K562 (cell line): ENCODE data around the gene ANO9. TPM values are rescaled to one million over a fixed set of nuclear protein-coding genes. Genes with fewer than 3 reads are reported as not detected.

ENCODE experiments used
- ATAC-seq: fragments of 200-7000 bp; cut with Tn5 transposase; 3 replicates; pipeline ENCODE4 v1.9.1; 2020; ENCODE audit warnings: moderate library complexity
- BruUV-seq: library from RNA; stranded (reverse); fragments of 400-500 nt; replicated peaks from 2 replicates; lab custom pipeline; 2021; lab: Mats Ljungman, UMichigan
- CTCF ChIA-PET: fragments of 300-600 bp; formaldehyde crosslinking; extraction: SDS; loops from one replicate; lab custom pipeline; 2021; ENCODE audit warnings: low intra/inter-chr PET ratio; lab: Yijun Ruan, JAX
- POLR2A ChIA-PET: fragments of 300-600, 350-650 bp; sonication (Branson Sonifier 250); formaldehyde crosslinking; extraction: SDS; loops from one replicate; lab custom pipeline; 2021; ENCODE audit warnings: antibody characterized with exemption, inconsistent platforms; lab: Yijun Ruan, JAX
- DNase-seq, 4 experiments: peaks; one replicate each; pipeline versions ENCODE4 v3.0.0 to v3.0.0-alpha.2; 2011 to 2018; ENCODE audit warnings: low spot score in 3 of 4, mixed read lengths in 3 of 4; ENCODE audit errors: extremely low read depth in 1 of 4
- FAIRE-seq: peaks from 2 replicates; lab custom pipeline; 2011; peaks lifted over from hg19 to GRCh38; lab: Jason Lieb, UNC
- H2AFZ ChIP-seq: 2 replicates; pipeline ENCODE4 v1.6.0; 2011; ENCODE audit warnings: low read depth, low read length, control low read depth, inconsistent platforms
- H3K27ac ChIP-seq: fragments of 200-600 bp; 3 replicates; pipeline ENCODE4 v1.8.0; 2011; ENCODE audit warnings: low read depth, mild to moderate bottlenecking, control low read depth, inconsistent platforms, low read length, moderate library complexity, mixed read lengths; ENCODE audit errors: extremely low read depth
- H3K27me3 ChIP-seq, 2 experiments: fragments of 300-600 bp in 1 of 2; 2 replicates in 1 of 2; 3 replicates in 1 of 2; pipeline versions ENCODE4 v1.6.0 to v1.8.0; 2011; ENCODE audit warnings: inconsistent platforms in 2 of 2, low read length in 2 of 2, mild to moderate bottlenecking in 1 of 2, mixed read lengths in 1 of 2, moderate library complexity in 1 of 2; ENCODE audit not compliant: control insufficient read depth in 2 of 2, insufficient read depth in 2 of 2
- H3K36me3 ChIP-seq: fragments of 300-600 bp; 3 replicates; pipeline ENCODE4 v1.8.0; 2011; ENCODE audit warnings: mild to moderate bottlenecking, low read length, inconsistent platforms; ENCODE audit not compliant: control insufficient read depth, insufficient read depth
- H3K4me1 ChIP-seq, 2 experiments: fragments of 200-600 bp in 1 of 2; replicated peaks in 1 of 2; 2 replicates in 1 of 2; 3 replicates in 1 of 2; pipeline versions ENCODE4 v1.5.1 to v1.8.0; 2011; ENCODE audit warnings: inconsistent platforms in 2 of 2, low read length in 2 of 2, mild to moderate bottlenecking in 1 of 2, mixed read lengths in 1 of 2, moderate library complexity in 1 of 2; ENCODE audit not compliant: control insufficient read depth in 2 of 2, insufficient read depth in 2 of 2
- H3K4me2 ChIP-seq: 2 replicates; pipeline ENCODE4 v1.6.1; 2011; ENCODE audit warnings: low read length, control low read depth, inconsistent platforms, mixed read lengths; ENCODE audit not compliant: insufficient read depth
- H3K4me3 ChIP-seq: fragments of 200-600 bp; sonication (generic), shearing (Covaris generic); 2 replicates; pipeline ENCODE4 v1.5.1; 2016; ENCODE audit warnings: control low read depth, inconsistent platforms
- H3K79me2 ChIP-seq: fragments of 200-600 bp; 3 replicates; pipeline ENCODE4 v1.8.0; 2011; ENCODE audit warnings: low read length, inconsistent platforms; ENCODE audit not compliant: control insufficient read depth, insufficient read depth
- H3K9ac ChIP-seq, 2 experiments: 2 replicates each; pipeline versions ENCODE4 v1.6.0 to v1.6.1; 2011; ENCODE audit warnings: low read depth in 2 of 2, low read length in 2 of 2, control low read depth in 1 of 2, inconsistent platforms in 1 of 2, mild to moderate bottlenecking in 1 of 2, mixed read lengths in 1 of 2; ENCODE audit not compliant: insufficient read depth in 1 of 2
- H3K9me1 ChIP-seq: one replicate; pipeline ENCODE4 v1.6.0; 2011; ENCODE audit warnings: inconsistent platforms, mild to moderate bottlenecking, low read length, moderate library complexity; ENCODE audit not compliant: control insufficient read depth, insufficient read depth
- H3K9me3 ChIP-seq: replicated peaks from 2 replicates; pipeline ENCODE4 v1.5.1; 2011; ENCODE audit warnings: low read depth, low read length, inconsistent platforms; ENCODE audit not compliant: control insufficient read depth, insufficient read depth
- H4K20me1 ChIP-seq: replicated peaks from 2 replicates; pipeline ENCODE4 v1.6.1; 2011; ENCODE audit warnings: low read length, inconsistent platforms, mixed read lengths; ENCODE audit not compliant: control insufficient read depth, insufficient read depth
- CREB1 ChIP-seq, 2 experiments: sonication (generic) in 1 of 2; formaldehyde crosslinking in 1 of 2; IDR thresholded peaks; 2 replicates each; pipeline versions ENCODE4 v1.6.1 to v1.8.0; 2012 to 2022; ENCODE audit warnings: inconsistent platforms in 1 of 2, mild to moderate bottlenecking in 1 of 2, missing genetic modification reagents in 1 of 2, moderate library complexity in 1 of 2
- CTBP1 ChIP-seq: fragments of 450-650 bp; IDR thresholded peaks from 2 replicates; pipeline ENCODE4 v1.6.1; 2016; ENCODE audit warnings: borderline replicate concordance
- ETV5 ChIP-seq: sonication (generic); formaldehyde crosslinking; IDR thresholded peaks from 2 replicates; pipeline ENCODE4 v1.4.0; 2020; ENCODE audit warnings: low read depth, mild to moderate bottlenecking, missing genetic modification reagents
- NCOA4 ChIP-seq: fragments of 450-650 bp; IDR thresholded peaks from 2 replicates; pipeline ENCODE4 v1.6.1; 2018; ENCODE audit warnings: mild to moderate bottlenecking; ENCODE audit not compliant: partially characterized antibody
- POLR2A ChIP-seq: fragments of 450-650 bp; conservative IDR thresholded peaks from 2 replicates; pipeline ENCODE4 v1.6.1; 2016
- SNIP1 ChIP-seq: fragments of 450-650 bp; IDR thresholded peaks from 2 replicates; pipeline ENCODE4 v1.7.1; 2017; ENCODE audit warnings: low read depth, mild to moderate bottlenecking
- TBL1XR1 ChIP-seq, 2 experiments: IDR thresholded peaks; 2 replicates each; pipeline ENCODE4 v1.6.1; 2012; ENCODE audit warnings: improper control_type of control experiment in 2 of 2, low read length in 2 of 2, mild to moderate bottlenecking in 1 of 2
- ZNF197 ChIP-seq: fragments of 200-800 bp; sonication (Bioruptor generic); IDR thresholded peaks from 2 replicates; pipeline ENCODE4 v1.6.1; 2016; ENCODE audit warnings: low read depth, missing genetic modification characterization, missing compliant biosample characterization
- ZNF764 ChIP-seq: fragments of 250-450 bp; sonication (Bioruptor Pico); IDR thresholded peaks from 2 replicates; pipeline ENCODE4 v1.4.0; 2020; ENCODE audit warnings: low read depth, mild to moderate bottlenecking, moderate library complexity
- WGBS: fragments of 100-300 bp; shearing (Covaris generic); methylation state at CpG from one replicate; pipeline ENCODE4 v1.1.6; 2016; ENCODE audit warnings: low coverage, mixed read lengths; ENCODE audit not compliant: insufficient coverage; ENCODE audit errors: missing lambda C conversion rate; 5-methylcytosine and 5-hydroxymethylcytosine counted together
- in situ Hi-C: fragments of 300-500 bp; cut with MboI; formaldehyde crosslinking; loops from 4 replicates; pipeline ENCODE4 v1.15.0; 2018; ENCODE audit warnings: inconsistent platforms, mixed read lengths
- intact Hi-C: fragments of 100-400 bp; cut with micrococcal nuclease; formaldehyde crosslinking; loops from 2 replicates; pipeline ENCODE4 v1.14.2; 2022
- polyA plus RNA-seq, 8 experiments: library from polyadenylated mRNA; depleted of rRNA in 4 of 8; stranded (reverse) in 5 of 8; unstranded in 3 of 8; fragments of >200 nt; fragmentation: Nextera tagmentation in 2 of 8; fragmentation: Illumina TruSeq in 1 of 8; extraction: Ambion mirVana in 2 of 8; extraction: Trizol in 1 of 8; gene quantifications; 2 replicates each; pipeline versions ENCODE4 v1.2.1 to v1.2.3, GENCODE V29; 2011 to 2014; ENCODE audit warnings: inconsistent platforms in 1 of 8, missing spikeins in 1 of 8
- total RNA-seq, 7 experiments: library from RNA; depleted of rRNA in 6 of 7; stranded (reverse); fragments of >200 nt in 6 of 7; fragmentation: Illumina TruSeq in 2 of 7; extraction: Trizol in 2 of 7; gene quantifications; 2 replicates each; pipeline versions ENCODE4 v1.2.1 to v1.2.3, GENCODE V29; 2011 to 2021; ENCODE audit warnings: low replicate concordance in 1 of 7
- TF ChIP-seq, protein P1 (sequence below), 2 experiments: fragments of 450-650 bp; IDR thresholded peaks; 2 replicates each; pipeline ENCODE4 v1.6.1; 2016; ENCODE audit warnings: mild to moderate bottlenecking in 2 of 2, borderline replicate concordance in 1 of 2, low read depth in 1 of 2, moderate library complexity in 1 of 2
- TF ChIP-seq, protein P2 (sequence below): fragments of 450-650 bp; IDR thresholded peaks from 2 replicates; pipeline ENCODE4 v1.6.1; 2016; ENCODE audit warnings: borderline replicate concordance

ANO9 gene
- total and polyA plus RNA-seq, 9 of the 15 experiments (the other 6 are each of a cell fraction or from before 2014, with no cell fraction given): 0.20 to 14.5 (median 4.5) TPM

DNA sequence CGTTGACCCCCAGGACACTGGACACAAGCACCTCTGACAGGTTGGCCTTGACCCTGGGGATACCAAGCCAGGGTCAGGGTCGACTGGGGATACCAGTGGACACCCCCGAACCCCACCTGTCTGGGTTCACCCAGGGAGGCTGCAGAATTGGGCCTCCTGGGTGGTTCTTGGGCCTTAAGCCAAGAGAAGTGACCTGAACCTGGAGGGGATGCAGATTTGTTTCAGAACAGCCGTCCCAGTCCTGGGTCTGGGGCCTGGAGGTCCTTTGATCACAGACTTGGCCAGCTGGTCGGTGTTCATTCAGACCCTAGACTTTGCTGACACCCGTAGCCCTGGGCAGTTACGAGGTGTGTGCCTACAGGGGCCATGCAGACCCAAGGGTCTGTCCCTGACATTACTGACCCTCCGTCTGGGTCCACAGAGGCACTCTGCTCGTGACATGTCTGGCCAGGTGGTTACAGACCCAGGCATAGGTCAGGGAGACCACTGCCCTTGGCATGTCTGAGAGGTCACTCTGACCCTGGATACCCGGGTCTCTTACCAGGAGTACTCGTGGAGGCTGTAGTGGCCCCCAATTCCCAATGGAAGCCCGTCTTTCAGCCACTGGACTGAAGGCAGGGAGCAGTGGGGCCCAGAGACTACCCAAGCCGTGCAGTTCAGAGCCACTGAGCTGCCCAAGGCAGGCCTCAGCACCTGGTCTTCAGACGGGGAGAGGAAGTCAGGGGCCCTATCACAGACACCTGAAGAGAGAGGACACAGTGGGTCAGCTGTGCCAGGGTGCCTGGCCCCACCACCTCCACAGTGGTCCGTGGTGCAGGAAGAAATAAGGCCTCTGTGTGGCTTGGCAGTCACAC is 33.4 kb downstream of the ANO9 start:
- no peak overlapping the region for H3K27ac ChIP-seq
- H3K9me1 ChIP-seq: no peaks in the 10 kb centered on the region
- intact Hi-C loops (no loop called here), in situ Hi-C loops (no loop called here)
- no peaks in the 10 kb centered on the region for H4K20me1 ChIP-seq
- H3K4me1 ChIP-seq: peaks cover 6 to 68% of the 10 kb centered on the region in 2 experiments; a peak in 3 of 5 replicates
- H3K79me2 ChIP-seq: peaks cover 11% of the 10 kb centered on the region; the same call in 2 of the 3 replicates
- ChIA-PET CTCF (no interaction called here), POLR2A (interaction anchor here (0.6 to 0.7 kb wide), 2 partner anchors 98 to 202 kb away, joined by 3 to 4 read pairs; partner anchors contain the start of gene RNH1)
- H3K4me3 ChIP-seq: no peak overlapping the region
- DNase-seq: no peak
- no peak for FAIRE-seq
- H3K36me3 ChIP-seq: peaks cover 26% of the 10 kb centered on the region; the same call in 1 of the 3 replicates
- peak overlapping the region in 1 of 2 experiments; percentile 87; a peak in 2 of 4 replicates for H3K9ac ChIP-seq
- no peak overlapping the region for H2AFZ ChIP-seq
- H3K9me3 ChIP-seq: no peaks in the 10 kb centered on the region
- H3K4me2 ChIP-seq: no peak overlapping the region
- WGBS: 71% methylated on average over 14 of the region's 15 CpGs
- ATAC-seq: no peak
- no TSS peak for BruUV-seq
- no peaks in the 10 kb centered on the region for H3K27me3 ChIP-seq
- TF ChIP-seq NCOA4 (no peak), POLR2A (no peak), CREB1 (IDR thresholded peaks at IDR 0.05) (no peak), CREB1 (CRISPR knock-in tag; IDR thresholded peaks at IDR 0.05) (no peak), ZNF197 (no peak), ZNF764 (no peak), CTBP1 (no peak), TBL1XR1 (IDR thresholded peaks at IDR 0.05; ENCODE audit: low read length in 2 of 2) (no peak), SNIP1 (no peak), ETV5 (CRISPR knock-in tag) (no peak)
- TF ChIP-seq, protein P1, sequence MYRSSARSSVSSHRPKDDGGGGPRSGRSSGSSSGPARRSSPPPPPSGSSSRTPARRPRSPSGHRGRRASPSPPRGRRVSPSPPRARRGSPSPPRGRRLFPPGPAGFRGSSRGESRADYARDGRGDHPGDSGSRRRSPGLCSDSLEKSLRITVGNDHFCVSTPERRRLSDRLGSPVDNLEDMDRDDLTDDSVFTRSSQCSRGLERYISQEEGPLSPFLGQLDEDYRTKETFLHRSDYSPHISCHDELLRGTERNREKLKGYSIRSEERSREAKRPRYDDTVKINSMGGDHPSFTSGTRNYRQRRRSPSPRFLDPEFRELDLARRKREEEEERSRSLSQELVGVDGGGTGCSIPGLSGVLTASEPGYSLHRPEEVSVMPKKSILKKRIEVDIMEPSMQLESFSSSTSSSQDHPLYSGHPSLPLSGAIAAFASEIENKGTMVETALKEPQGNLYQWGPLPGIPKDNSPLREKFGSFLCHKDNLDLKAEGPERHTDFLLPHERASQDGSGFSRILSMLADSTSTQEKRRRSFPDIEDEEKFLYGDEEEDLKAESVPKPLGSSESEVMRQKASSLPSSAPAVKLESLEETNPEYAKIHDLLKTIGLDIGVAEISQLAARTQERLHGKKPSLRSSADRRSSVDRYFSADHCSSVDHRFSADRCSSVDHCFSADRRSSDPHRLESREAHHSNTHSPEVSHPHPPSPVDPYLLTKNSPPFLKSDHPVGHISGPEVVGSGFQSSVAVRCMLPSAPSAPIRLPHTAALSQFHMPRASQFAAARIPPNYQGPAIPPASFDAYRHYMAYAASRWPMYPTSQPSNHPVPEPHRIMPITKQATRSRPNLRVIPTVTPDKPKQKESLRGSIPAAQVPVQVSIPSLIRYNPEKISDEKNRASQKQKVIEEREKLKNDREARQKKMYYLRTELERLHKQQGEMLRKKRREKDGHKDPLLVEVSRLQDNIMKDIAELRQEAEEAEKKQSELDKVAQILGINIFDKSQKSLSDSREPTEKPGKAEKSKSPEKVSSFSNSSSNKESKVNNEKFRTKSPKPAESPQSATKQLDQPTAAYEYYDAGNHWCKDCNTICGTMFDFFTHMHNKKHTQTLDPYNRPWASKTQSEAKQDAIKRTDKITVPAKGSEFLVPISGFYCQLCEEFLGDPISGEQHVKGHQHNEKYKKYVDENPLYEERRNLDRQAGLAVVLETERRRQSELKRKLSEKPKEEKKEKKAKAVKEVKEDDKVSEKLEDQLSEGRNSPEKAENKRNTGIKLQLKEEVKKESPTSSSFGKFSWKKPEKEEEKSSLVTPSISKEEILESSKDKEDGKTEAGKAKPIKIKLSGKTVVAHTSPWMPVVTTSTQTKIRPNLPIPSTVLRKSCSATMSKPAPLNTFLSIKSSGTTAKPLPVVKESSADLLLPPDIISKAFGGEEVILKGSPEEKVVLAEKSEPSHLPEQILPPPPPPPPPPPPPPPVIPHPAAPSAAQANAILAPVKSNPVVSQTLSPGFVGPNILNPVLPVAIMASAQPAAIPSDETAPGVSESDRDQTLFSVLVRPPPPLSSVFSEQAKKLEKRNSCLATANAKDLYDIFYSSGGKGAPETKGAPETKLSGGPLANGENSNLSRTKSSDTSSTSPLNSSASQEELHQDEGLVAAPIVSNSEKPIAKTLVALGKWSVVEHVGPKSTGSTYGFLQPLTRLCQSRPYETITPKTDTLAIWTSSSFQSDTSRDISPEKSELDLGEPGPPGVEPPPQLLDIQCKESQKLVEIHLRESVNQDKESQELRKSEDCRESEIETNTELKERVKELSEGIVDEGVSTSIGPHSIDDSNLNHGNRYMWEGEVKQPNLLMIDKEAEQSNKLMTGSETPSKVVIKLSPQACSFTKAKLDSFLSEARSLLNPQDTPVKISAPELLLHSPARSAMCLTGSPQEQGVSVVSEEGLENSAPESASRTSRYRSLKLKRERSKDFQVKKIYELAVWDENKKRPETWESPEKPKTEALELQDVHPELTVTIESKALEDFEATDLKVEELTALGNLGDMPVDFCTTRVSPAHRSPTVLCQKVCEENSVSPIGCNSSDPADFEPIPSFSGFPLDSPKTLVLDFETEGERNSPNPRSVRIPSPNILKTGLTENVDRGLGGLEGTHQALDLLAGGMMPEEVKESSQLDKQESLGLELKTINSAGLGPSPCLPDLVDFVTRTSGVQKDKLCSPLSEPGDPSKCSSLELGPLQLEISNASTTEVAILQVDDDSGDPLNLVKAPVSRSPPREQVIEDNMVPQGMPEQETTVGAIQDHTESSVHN (IDR thresholded peaks at IDR 0.05; ENCODE audit: borderline replicate concordance in 1 of 2, low read depth in 1 of 2): no peak
- TF ChIP-seq, protein P2, sequence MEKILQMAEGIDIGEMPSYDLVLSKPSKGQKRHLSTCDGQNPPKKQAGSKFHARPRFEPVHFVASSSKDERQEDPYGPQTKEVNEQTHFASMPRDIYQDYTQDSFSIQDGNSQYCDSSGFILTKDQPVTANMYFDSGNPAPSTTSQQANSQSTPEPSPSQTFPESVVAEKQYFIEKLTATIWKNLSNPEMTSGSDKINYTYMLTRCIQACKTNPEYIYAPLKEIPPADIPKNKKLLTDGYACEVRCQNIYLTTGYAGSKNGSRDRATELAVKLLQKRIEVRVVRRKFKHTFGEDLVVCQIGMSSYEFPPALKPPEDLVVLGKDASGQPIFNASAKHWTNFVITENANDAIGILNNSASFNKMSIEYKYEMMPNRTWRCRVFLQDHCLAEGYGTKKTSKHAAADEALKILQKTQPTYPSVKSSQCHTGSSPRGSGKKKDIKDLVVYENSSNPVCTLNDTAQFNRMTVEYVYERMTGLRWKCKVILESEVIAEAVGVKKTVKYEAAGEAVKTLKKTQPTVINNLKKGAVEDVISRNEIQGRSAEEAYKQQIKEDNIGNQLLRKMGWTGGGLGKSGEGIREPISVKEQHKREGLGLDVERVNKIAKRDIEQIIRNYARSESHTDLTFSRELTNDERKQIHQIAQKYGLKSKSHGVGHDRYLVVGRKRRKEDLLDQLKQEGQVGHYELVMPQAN: no peak
